ENCODE data around the gene PTPRJ.
"Not testable (repeated sequence)": the region's sequence is repeated elsewhere in the genome, so short reads cannot be mapped to it uniquely, and the experiment has no call there.

PTPRJ gene

DNA sequence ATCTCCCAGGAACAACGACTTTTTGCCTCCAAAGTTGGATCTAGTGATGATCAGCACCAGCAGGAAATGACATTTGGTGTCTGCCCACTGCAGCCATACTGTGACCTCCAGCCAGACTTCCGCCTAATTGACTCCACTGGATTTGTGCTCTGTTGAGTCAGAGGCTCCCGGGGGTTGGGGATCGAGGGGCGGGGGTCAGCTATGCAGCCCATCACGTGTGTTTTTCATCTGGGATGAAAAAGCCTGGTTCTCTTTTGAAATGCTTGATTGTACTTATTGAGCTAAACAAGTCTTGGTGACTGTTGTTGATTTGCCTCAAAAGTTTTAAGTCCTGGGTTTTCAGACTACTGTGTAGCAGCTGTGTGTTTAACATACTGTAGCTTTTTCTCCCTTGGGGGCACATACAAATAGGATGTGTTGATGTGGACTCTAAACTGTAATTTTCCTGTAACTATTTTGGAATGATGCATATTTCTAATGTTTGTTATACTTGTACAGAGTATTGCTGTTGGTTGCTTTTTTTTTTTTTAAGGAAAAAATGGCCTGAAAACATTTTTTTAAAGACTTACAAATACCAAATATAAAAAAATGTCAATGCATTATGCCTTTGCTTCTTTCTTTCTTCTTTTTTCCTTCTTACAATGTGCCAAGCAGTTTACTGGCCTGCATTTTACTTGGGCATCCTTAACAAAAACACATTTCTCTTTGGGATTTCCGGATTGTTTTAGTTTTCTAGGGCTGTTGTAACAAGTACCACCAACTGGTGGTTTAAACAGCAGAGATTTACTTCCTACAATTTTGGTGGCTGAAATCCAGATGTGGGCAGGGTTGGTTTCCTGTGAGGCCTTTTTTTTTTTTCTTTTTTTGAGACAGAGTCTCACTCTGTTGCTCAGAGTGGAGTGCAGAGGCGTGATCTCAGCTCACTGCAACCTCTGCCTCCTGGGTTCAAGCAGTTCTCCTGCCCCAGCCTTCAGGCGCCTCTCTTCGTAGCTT lies 190.2 kb downstream of the PTPRJ start:
- no peak overlapping the region for H3K4me3 ChIP-seq (ENCODE audit: low read length)
- TF ChIP-seq ZNF274 (IDR thresholded peaks at IDR 0.05; ENCODE audit: low read depth, low read length): no peak

DNA sequence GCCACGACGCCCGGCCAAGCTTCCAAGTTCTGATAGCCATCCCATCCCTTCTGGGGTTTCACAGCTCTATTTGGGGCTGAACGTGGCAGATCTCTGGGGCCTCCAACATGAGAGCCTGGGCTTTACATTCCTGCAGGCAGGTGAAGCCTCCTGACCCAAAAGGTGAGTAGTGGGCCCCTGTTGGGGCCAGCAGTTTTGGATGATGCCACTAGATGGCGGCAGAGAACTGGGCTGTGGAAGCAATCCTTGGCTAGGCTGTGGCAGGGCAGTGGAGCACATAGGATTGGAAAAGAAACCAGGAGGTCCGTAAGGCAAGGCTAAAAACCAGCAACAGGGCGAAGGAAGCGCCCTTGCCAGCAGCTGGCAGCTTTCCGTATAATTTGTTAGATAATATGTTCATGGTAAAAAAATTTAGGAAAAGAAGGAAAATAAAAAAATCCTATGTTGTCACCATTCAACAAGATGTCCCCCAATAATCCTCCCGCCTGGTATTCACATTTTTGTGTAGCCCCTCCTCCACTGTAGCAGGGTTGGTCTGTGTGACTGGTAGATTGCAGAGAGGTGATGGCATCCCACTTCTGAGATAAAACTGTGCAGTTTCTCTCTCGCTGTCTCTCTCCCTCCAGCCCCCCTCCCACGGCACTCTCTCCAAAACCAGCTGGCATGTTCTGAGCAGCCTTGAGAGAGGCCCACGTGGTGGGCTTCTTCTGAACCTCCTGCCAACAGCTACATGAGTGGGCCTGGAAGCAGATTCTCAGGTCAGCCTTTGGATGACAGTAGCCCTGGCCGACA lies 192.7 kb downstream of the PTPRJ start:
- H3K4me3 ChIP-seq (ENCODE audit: low read length): no peak overlapping the region
- no peak for TF ChIP-seq ZNF274 (IDR thresholded peaks at IDR 0.05; ENCODE audit: low read depth, low read length)

DNA sequence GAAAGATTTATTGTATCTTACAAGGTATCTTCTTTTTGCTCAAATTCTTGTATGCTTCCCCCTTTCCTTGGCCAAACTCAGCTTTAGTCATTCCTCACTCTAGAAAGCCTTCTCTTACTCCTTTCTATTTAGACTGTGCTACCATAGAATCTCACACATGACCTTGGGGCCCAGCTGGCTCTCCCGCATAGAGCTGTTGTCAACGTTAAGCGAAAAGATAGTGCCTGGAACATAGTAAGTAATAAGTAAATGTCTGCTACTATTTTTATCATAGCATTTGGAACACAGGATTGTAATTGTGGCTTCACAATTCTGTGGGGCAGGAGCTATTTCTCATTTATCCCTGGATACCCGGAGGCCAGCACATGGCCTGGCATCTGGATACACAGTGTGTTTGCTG lies 197.3 kb downstream of the PTPRJ start:
- H3K4me3 ChIP-seq (ENCODE audit: low read length): no peak overlapping the region
- TF ChIP-seq ZNF274 (IDR thresholded peaks at IDR 0.05; ENCODE audit: low read depth, low read length): no peak

DNA sequence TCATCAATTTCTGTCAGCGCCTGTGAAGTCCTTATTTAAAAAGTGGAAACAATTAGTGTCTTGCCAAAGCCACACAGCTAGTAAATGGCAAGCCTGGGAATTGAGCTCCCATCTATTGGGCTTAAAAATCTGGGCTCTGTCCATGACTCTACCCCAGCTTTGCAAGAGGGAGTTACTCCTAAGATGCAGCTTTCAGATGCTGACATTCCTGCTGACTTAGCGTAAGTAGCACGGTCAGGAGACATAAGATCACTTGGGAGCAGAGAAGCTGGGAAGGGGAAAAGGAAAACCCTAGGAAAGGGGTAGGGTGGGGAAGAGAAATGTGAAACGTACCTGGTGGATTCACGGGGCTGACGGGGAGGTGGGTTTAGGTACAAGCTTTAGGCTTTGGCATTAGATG lies 200.3 kb downstream of the PTPRJ start:
- TF ChIP-seq ZNF274 (IDR thresholded peaks at IDR 0.05; ENCODE audit: low read depth, low read length): no peak
- no peak overlapping the region for H3K4me3 ChIP-seq (ENCODE audit: low read length)

GRCh38 chr11:48182860-48183526 lies 202.6 kb downstream of the PTPRJ start:
- no peak overlapping the region for H3K4me3 ChIP-seq (ENCODE audit: low read length)
- no peak for TF ChIP-seq ZNF274 (IDR thresholded peaks at IDR 0.05; ENCODE audit: low read depth, low read length)

- no peak for TF ChIP-seq ZNF274 (IDR thresholded peaks at IDR 0.05; ENCODE audit: low read depth, low read length)
- no peak overlapping the region for H3K4me3 ChIP-seq (ENCODE audit: low read length)
Measured at GRCh38 chr11:48184452-48184851, 204.1 kb downstream of the PTPRJ start.

GRCh38 chr11:48190906-48191654 lies 210.7 kb downstream of the PTPRJ start:
- H3K4me3 ChIP-seq (ENCODE audit: low read length): not testable (repeated sequence)

GRCh38 chr11:48193876-48194275 lies 213.5 kb downstream of the PTPRJ start:
- no peak for TF ChIP-seq ZNF274 (IDR thresholded peaks at IDR 0.05; ENCODE audit: low read depth, low read length)
- no peak overlapping the region for H3K4me3 ChIP-seq (ENCODE audit: low read length)

- TF ChIP-seq ZNF274 (IDR thresholded peaks at IDR 0.05; ENCODE audit: low read depth, low read length): no peak
- H3K4me3 ChIP-seq (ENCODE audit: low read length): no peak overlapping the region
Measured at GRCh38 chr11:48207881-48208280, 227.5 kb downstream of the PTPRJ start.

- H3K4me3 ChIP-seq (ENCODE audit: low read length): no peak overlapping the region
- TF ChIP-seq ZNF274 (IDR thresholded peaks at IDR 0.05; ENCODE audit: low read depth, low read length): no peak
Measured at GRCh38 chr11:48210052-48210451, 229.7 kb downstream of the PTPRJ start.

DNA sequence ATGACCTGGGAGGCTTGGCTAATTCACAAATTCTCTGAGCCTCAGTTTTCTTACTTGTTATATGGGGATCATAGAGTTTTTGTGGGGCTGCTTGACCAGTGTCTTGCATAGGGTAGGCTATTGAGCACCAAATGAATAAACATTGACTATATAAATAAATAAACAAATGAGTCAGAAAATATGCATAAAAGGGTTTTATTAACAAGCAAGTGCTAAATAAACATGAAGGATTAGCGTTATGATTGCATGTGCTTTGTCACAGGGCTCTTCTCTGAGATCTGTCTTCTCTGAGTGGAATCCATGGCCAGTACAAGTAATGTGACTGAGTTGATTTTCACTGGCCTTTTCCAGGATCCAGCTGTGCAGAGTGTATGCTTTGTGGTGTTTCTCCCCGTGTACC lies 236.2 kb downstream of the PTPRJ start, which contains the start of gene OR4B1:
Gene OR4B1 (plus strand): TSS at position 301 of the 400 bp plus-strand sequence. CDS start 0 bp downstream, at position 301.
- no peak within 1 kb of the TSS for H3K4me3 ChIP-seq (ENCODE audit: low read length)
- TF ChIP-seq ZNF274 (IDR thresholded peaks at IDR 0.05; ENCODE audit: low read depth, low read length): no peak
